Osteoblast (primary cell): ENCODE results near the gene NRG3. TPM values are rescaled to one million over a fixed set of nuclear protein-coding genes. Genes with fewer than 3 reads are reported as not detected.

ENCODE experiments used
- DNase-seq: peaks from one replicate; pipeline ENCODE4 v3.0.0; 2011; ENCODE audit warnings: low spot score, mixed read lengths; ENCODE audit not compliant: insufficient read length; ENCODE audit errors: missing footprints
- H2AFZ ChIP-seq: 2 replicates; pipeline ENCODE4 v1.6.0; 2011; ENCODE audit warnings: mild to moderate bottlenecking, low read length
- H3K27ac ChIP-seq: 2 replicates; pipeline ENCODE4 v1.5.1; 2011; ENCODE audit warnings: mild to moderate bottlenecking, low read depth, low read length, moderate library complexity
- H3K27me3 ChIP-seq: 2 replicates; pipeline ENCODE4 v1.6.0; 2012; ENCODE audit warnings: mild to moderate bottlenecking, control low read depth, inconsistent platforms, low read length, moderate library complexity; ENCODE audit not compliant: insufficient read depth
- H3K36me3 ChIP-seq: 2 replicates; pipeline ENCODE4 v1.5.1; 2011; ENCODE audit warnings: mild to moderate bottlenecking, low read length, control low read depth, moderate library complexity; ENCODE audit not compliant: insufficient read depth
- H3K4me1 ChIP-seq: 2 replicates; pipeline ENCODE4 v1.5.1; 2011; ENCODE audit warnings: mild to moderate bottlenecking, low read length, control low read depth, moderate library complexity; ENCODE audit not compliant: insufficient read depth
- H3K4me2 ChIP-seq: 2 replicates; pipeline ENCODE4 v1.6.0; 2011; ENCODE audit warnings: mild to moderate bottlenecking, low read length; ENCODE audit not compliant: insufficient read depth
- H3K4me3 ChIP-seq: fragments of 200-600 bp; sonication (generic); 3 replicates; pipeline ENCODE4 v1.5.1; 2012; ENCODE audit warnings: mild to moderate bottlenecking, low read length, inconsistent platforms; ENCODE audit not compliant: insufficient read depth
- H3K79me2 ChIP-seq: 2 replicates; pipeline ENCODE4 v1.6.0; 2012; ENCODE audit warnings: mild to moderate bottlenecking, low read length, control low read depth, inconsistent platforms; ENCODE audit not compliant: insufficient read depth
- H3K9me3 ChIP-seq: 2 replicates; pipeline ENCODE4 v1.5.1; 2011; ENCODE audit warnings: low read depth, low read length, control low read depth
- H4K20me1 ChIP-seq: 2 replicates; pipeline ENCODE4 v1.6.0; 2012; ENCODE audit warnings: mild to moderate bottlenecking, low read length, control low read depth; ENCODE audit not compliant: insufficient read depth
- CTCF ChIP-seq: IDR thresholded peaks from 2 replicates; pipeline ENCODE4 v1.5.1; 2011; ENCODE audit warnings: mild to moderate bottlenecking, low read depth, low read length, moderate library complexity; ENCODE audit errors: extremely low read depth
- total RNA-seq: library from RNA; depleted of rRNA; stranded (reverse); fragments of >200 nt; gene quantifications from 2 replicates; pipeline ENCODE4 v1.2.3, GENCODE V29; 2012

NRG3 gene
- total RNA-seq, 1 donor: not detected

DNA sequence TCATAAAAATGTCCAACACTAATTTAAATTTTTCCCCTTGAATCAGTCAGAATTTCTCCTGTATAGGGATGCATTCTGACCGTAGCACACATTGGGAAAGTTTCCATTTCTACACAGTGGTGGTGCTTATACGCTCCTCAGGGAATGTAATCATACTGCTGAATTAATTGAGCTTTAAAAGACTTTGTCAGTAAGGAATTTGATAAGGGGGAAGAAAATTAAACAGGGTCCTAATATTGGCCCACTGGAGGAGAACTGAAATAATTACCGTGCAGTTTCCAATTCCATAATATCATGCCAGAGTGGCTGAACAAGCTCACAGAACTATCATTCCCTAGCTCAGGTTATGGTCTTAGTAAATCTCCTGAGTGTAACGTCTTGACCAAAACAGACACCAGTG is 1041.9 kb downstream of the NRG3 start:
- TF ChIP-seq CTCF: no peak

GRCh38 chr10:82918022-82918421 is 1043.0 kb downstream of the NRG3 start:
- Histone ChIP-seq H3K27ac (no peak overlapping the region), H3K9me3 (no peaks in the 10 kb centered on the region), H3K36me3 (no peaks in the 10 kb centered on the region), H3K4me2 (no peak overlapping the region), H3K27me3 (no peaks in the 10 kb centered on the region), H3K4me1 (no peaks in the 10 kb centered on the region), H4K20me1 (no peaks in the 10 kb centered on the region), H3K79me2 (no peaks in the 10 kb centered on the region), H3K4me3 (no peak overlapping the region), H2AFZ (no peak overlapping the region)
- no peak for TF ChIP-seq CTCF
- DNase-seq: no peak

More for the DNA sequence above, 1041.9 kb downstream of the NRG3 start:
- no peak for DNase-seq
- Histone ChIP-seq H3K27me3 (no peaks in the 10 kb centered on the region), H3K9me3 (no peaks in the 10 kb centered on the region), H3K4me3 (no peak overlapping the region), H3K27ac (no peak overlapping the region), H3K36me3 (no peaks in the 10 kb centered on the region), H4K20me1 (no peaks in the 10 kb centered on the region), H2AFZ (no peak overlapping the region), H3K4me1 (no peaks in the 10 kb centered on the region), H3K4me2 (no peak overlapping the region), H3K79me2 (no peaks in the 10 kb centered on the region)

DNA sequence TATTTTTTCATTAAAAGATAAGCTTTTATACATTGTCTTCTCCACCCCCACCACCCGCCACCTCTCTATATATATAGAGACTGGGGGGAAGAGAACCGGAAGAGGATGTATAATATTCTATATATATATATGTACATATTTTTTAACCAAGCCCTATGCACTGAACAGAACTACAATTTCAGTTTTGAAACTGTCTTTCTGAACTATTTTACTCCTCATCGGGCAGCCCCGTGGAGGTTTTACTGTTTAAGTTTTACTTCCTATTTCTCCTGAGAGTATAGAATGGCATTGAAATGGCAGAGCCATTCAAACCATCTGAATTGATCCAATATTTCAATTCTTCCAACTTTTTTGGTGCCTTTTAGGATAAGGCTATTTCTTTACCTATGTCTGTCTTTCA is 1047.1 kb downstream of the NRG3 start:
- no peak for TF ChIP-seq CTCF
- Histone ChIP-seq H3K27me3 (no peaks in the 10 kb centered on the region), H2AFZ (no peak overlapping the region), H3K4me1 (no peaks in the 10 kb centered on the region), H3K4me3 (no peak overlapping the region), H3K36me3 (no peaks in the 10 kb centered on the region), H3K79me2 (no peaks in the 10 kb centered on the region), H3K27ac (no peak overlapping the region), H4K20me1 (no peaks in the 10 kb centered on the region), H3K4me2 (no peak overlapping the region), H3K9me3 (no peaks in the 10 kb centered on the region)
- DNase-seq: no peak

DNA sequence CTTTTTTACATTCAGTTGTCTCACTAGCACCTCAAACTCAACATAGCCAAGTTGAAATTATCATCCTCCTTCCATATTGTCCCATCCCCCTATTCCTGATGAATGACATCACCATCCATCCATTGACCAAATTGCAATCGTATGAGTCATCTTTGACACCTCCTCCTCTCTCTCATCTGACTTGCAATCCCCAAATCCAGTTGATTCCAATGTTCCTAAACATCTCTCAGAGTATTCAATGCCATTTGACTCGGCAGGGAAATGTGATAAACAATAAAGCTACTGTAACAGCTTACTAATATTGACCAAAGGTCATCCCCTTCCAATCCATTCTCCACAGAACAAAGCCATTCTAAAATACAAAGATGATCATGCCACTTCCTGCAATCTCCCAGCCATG is 1047.8 kb downstream of the NRG3 start:
- Histone ChIP-seq H4K20me1 (no peaks in the 10 kb centered on the region), H3K4me2 (no peak overlapping the region), H3K27ac (no peak overlapping the region), H2AFZ (no peak overlapping the region), H3K27me3 (no peaks in the 10 kb centered on the region), H3K4me3 (no peak overlapping the region), H3K4me1 (no peaks in the 10 kb centered on the region), H3K36me3 (no peaks in the 10 kb centered on the region), H3K79me2 (no peaks in the 10 kb centered on the region), H3K9me3 (no peaks in the 10 kb centered on the region)
- DNase-seq: no peak
- TF ChIP-seq CTCF: no peak
